CD14-positive monocyte (primary cell): ENCODE measurements around the gene WEE2. TPM values are rescaled to one million over a fixed set of nuclear protein-coding genes. Genes with fewer than 3 reads are reported as not detected.

Source experiments
- DNase-seq, 3 donors: peaks; one replicate each; pipeline ENCODE4 v3.0.0-alpha.2; 2011 to 2022
- H2AFZ ChIP-seq: 2 replicates; pipeline ENCODE4 v1.6.0; 2012; ENCODE audit warnings: mild to moderate bottlenecking, low read depth, low read length, inconsistent platforms; ENCODE audit not compliant: insufficient read depth, poor library complexity, severe bottlenecking
- H3K27ac ChIP-seq, 2 donors: 1 replicate in 1 of 2; 2 replicates in 1 of 2; pipeline ENCODE4 v1.5.1; 2012 to 2013; ENCODE audit warnings: low read length in 2 of 2, control low read depth in 1 of 2, inconsistent platforms in 1 of 2, low read depth in 1 of 2, mild to moderate bottlenecking in 1 of 2
- H3K27me3 ChIP-seq, 2 donors: one replicate each; pipeline versions ENCODE4 v1.6.0 to v1.6.1; 2011 to 2013; ENCODE audit warnings: low read length in 2 of 2; ENCODE audit not compliant: control insufficient read depth in 2 of 2, insufficient read depth in 2 of 2
- H3K36me3 ChIP-seq, 2 donors: replicated peaks in 1 of 2; 1 replicate in 1 of 2; 2 replicates in 1 of 2; pipeline versions ENCODE4 v1.5.1 to v1.6.1; 2012 to 2013; ENCODE audit warnings: low read length in 2 of 2, control low read depth in 1 of 2, inconsistent platforms in 1 of 2, mild to moderate bottlenecking in 1 of 2; ENCODE audit not compliant: insufficient read depth in 2 of 2, control insufficient read depth in 1 of 2
- H3K4me1 ChIP-seq, 2 donors: 1 replicate in 1 of 2; 2 replicates in 1 of 2; pipeline versions ENCODE4 v1.5.1 to v1.6.1; 2012 to 2013; ENCODE audit warnings: low read length in 2 of 2, control low read depth in 1 of 2, inconsistent platforms in 1 of 2, mild to moderate bottlenecking in 1 of 2, moderate library complexity in 1 of 2; ENCODE audit not compliant: insufficient read depth in 2 of 2, control insufficient read depth in 1 of 2
- H3K4me2 ChIP-seq: replicated peaks from 2 replicates; pipeline ENCODE3; 2012; ENCODE audit warnings: low read length, moderate library complexity, mild to moderate bottlenecking; ENCODE audit not compliant: poor library complexity, severe bottlenecking; ENCODE audit errors: extremely low read depth
- H3K4me3 ChIP-seq, 3 experiments: fragments of 200-600 bp in 1 of 3; sonication (generic) in 1 of 3; replicated peaks in 1 of 3; 1 replicate in 2 of 3; 2 replicates in 1 of 3; pipeline ENCODE4 v1.5.1; 2011 to 2013; ENCODE audit warnings: low read length in 3 of 3, mild to moderate bottlenecking in 3 of 3, control low read depth in 2 of 3, low read depth in 2 of 3, inconsistent platforms in 1 of 3, moderate library complexity in 1 of 3
- H3K79me2 ChIP-seq: 2 replicates; pipeline ENCODE4 v1.6.0; 2012; ENCODE audit warnings: mild to moderate bottlenecking, control low read depth, inconsistent platforms, low read length, moderate library complexity; ENCODE audit not compliant: insufficient read depth
- H3K9ac ChIP-seq: 2 replicates; pipeline ENCODE4 v1.6.0; 2017; ENCODE audit warnings: low read length, mild to moderate bottlenecking; ENCODE audit not compliant: insufficient read depth, poor library complexity, severe bottlenecking
- H3K9me3 ChIP-seq, 2 donors: replicated peaks in 1 of 2; 1 replicate in 1 of 2; 2 replicates in 1 of 2; pipeline versions ENCODE4 v1.5.1 to v1.6.1; 2012 to 2013; ENCODE audit warnings: low read length in 2 of 2, control low read depth in 1 of 2; ENCODE audit not compliant: control insufficient read depth in 1 of 2, insufficient read depth in 1 of 2
- H4K20me1 ChIP-seq: 2 replicates; pipeline ENCODE4 v1.6.0; 2012; ENCODE audit warnings: mild to moderate bottlenecking, low read length, control low read depth, moderate library complexity; ENCODE audit not compliant: insufficient read depth
- H3K27ac Mint-ChIP-seq, 7 donors: one replicate each; pipeline ENCODE4 v1.8.0; 2020; ENCODE audit warnings: mild to moderate bottlenecking in 7 of 7, mixed read lengths in 7 of 7, moderate library complexity in 6 of 7, inconsistent platforms in 2 of 7
- H3K27me3 Mint-ChIP-seq, 3 donors: one replicate each; pipeline ENCODE4 v1.8.0; 2021 to 2022; ENCODE audit warnings: low read depth in 3 of 3, mild to moderate bottlenecking in 3 of 3, mixed read lengths in 3 of 3, moderate library complexity in 3 of 3, inconsistent platforms in 1 of 3
- H3K36me3 Mint-ChIP-seq, 2 donors: one replicate each; pipeline ENCODE4 v1.8.0; 2020; ENCODE audit warnings: mixed read lengths in 2 of 2, inconsistent platforms in 1 of 2, mild to moderate bottlenecking in 1 of 2
- H3K4me1 Mint-ChIP-seq: one replicate; pipeline ENCODE4 v1.8.0; 2020; ENCODE audit warnings: mild to moderate bottlenecking, mixed read lengths
- H3K4me3 Mint-ChIP-seq, 2 donors: one replicate each; pipeline ENCODE4 v1.8.0; 2020; ENCODE audit warnings: mild to moderate bottlenecking in 2 of 2, mixed read lengths in 2 of 2, moderate library complexity in 1 of 2
- H3K9me3 Mint-ChIP-seq, 7 donors: one replicate each; pipeline ENCODE4 v1.8.0; 2020 to 2022; ENCODE audit warnings: mixed read lengths in 7 of 7, mild to moderate bottlenecking in 6 of 7, moderate library complexity in 6 of 7, inconsistent platforms in 2 of 7
- WGBS: methylation state at CpG from one replicate; pipeline ENCODE4 v1.1.5; 2013; ENCODE audit warnings: missing lambda C conversion rate; ENCODE audit not compliant: insufficient coverage; 5-methylcytosine and 5-hydroxymethylcytosine counted together
- intact Hi-C, 2 donors: fragments of 100-400 bp; cut with micrococcal nuclease; formaldehyde crosslinking; loops; one replicate each; pipeline versions ENCODE4 v1.15.0 to v1.15.1; 2023
- polyA plus RNA-seq, 3 donors: library from polyadenylated mRNA; depleted of rRNA in 1 of 3; unstranded in 2 of 3; stranded (reverse) in 1 of 3; fragments of 300-500 nt in 2 of 3; fragments of >200 nt in 1 of 3; fragmentation: Illumina TruSeq in 2 of 3; gene quantifications; 1 replicate in 2 of 3; 2 replicates in 1 of 3; pipeline ENCODE4 v1.2.3, GENCODE V29; 2012 to 2021
- TF ChIP-seq, protein P1 (sequence below): fragments of 200-600 bp; IDR thresholded peaks from one replicate; pipeline ENCODE4 v1.8.0; 2022; ENCODE audit warnings: antibody characterized with exemption, mild to moderate bottlenecking

Gene WEE2
- polyA plus RNA-seq, 3 donors: not detected

DNA sequence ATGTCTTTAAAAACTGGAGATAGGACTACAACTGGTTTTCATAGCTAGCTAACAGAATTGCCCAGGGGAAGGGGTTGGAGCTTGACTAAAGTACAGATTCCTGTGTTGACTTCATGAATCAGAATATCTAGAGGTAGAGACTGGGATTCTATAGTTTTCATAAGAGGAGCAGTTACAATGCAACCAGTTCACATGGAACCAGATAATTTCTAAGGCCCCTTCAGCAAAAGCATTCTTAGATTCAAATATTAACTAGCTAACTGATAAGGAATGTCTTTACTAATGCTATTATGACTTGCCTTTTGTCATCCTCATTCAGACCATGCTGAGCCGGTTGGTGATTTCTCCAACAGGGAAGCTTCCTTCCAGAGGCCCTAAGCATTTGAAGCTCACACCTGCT, 5.7 kb downstream of the WEE2 start:
- no peaks in the 10 kb centered on the region for H3K27me3 ChIP-seq
- no peak overlapping the region for H3K4me2 ChIP-seq
- H3K79me2 ChIP-seq: no peaks in the 10 kb centered on the region
- DNase-seq: no peak
- no peaks in the 10 kb centered on the region for H3K4me1 Mint-ChIP-seq
- H3K36me3 ChIP-seq: no peaks in the 10 kb centered on the region
- H3K27ac ChIP-seq: no peak overlapping the region
- H3K4me1 ChIP-seq: no peaks in the 10 kb centered on the region
- no peak overlapping the region for H3K27ac Mint-ChIP-seq
- no peak overlapping the region for H3K9ac ChIP-seq
- TF ChIP-seq, protein P1, sequence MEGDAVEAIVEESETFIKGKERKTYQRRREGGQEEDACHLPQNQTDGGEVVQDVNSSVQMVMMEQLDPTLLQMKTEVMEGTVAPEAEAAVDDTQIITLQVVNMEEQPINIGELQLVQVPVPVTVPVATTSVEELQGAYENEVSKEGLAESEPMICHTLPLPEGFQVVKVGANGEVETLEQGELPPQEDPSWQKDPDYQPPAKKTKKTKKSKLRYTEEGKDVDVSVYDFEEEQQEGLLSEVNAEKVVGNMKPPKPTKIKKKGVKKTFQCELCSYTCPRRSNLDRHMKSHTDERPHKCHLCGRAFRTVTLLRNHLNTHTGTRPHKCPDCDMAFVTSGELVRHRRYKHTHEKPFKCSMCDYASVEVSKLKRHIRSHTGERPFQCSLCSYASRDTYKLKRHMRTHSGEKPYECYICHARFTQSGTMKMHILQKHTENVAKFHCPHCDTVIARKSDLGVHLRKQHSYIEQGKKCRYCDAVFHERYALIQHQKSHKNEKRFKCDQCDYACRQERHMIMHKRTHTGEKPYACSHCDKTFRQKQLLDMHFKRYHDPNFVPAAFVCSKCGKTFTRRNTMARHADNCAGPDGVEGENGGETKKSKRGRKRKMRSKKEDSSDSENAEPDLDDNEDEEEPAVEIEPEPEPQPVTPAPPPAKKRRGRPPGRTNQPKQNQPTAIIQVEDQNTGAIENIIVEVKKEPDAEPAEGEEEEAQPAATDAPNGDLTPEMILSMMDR: no peak
- H2AFZ ChIP-seq: no peak overlapping the region
- H4K20me1 ChIP-seq: no peaks in the 10 kb centered on the region
- no peaks in the 10 kb centered on the region for H3K9me3 Mint-ChIP-seq
- intact Hi-C loops: no loop called here
- H3K4me3 Mint-ChIP-seq: no peak overlapping the region
- 100% methylated on average over 1 of the region's 1 CpG for WGBS
- H3K27me3 Mint-ChIP-seq: peaks cover 0 to 2% (median 1%) of the 10 kb centered on the region in 3 donors
- no peak overlapping the region for H3K4me3 ChIP-seq
- no peaks in the 10 kb centered on the region for H3K36me3 Mint-ChIP-seq
- H3K9me3 ChIP-seq: no peaks in the 10 kb centered on the region

- TF ChIP-seq, protein P1: no peak
- Mint-ChIP-seq H3K9me3 (no peaks in the 10 kb centered on the region), H3K4me1 (no peaks in the 10 kb centered on the region), H3K36me3 (no peaks in the 10 kb centered on the region), H3K27me3 (peaks cover 0 to 2% (median 1%) of the 10 kb centered on the region in 3 donors), H3K27ac (no peak overlapping the region), H3K4me3 (no peak overlapping the region)
- H3K79me2 ChIP-seq: no peaks in the 10 kb centered on the region
- no peak overlapping the region for H2AFZ ChIP-seq
- intact Hi-C loops: no loop called here
- no peak overlapping the region for H3K27ac ChIP-seq
- H3K27me3 ChIP-seq: no peaks in the 10 kb centered on the region
- no peak overlapping the region for H3K9ac ChIP-seq
- H3K4me3 ChIP-seq: no peak overlapping the region
- H4K20me1 ChIP-seq: no peaks in the 10 kb centered on the region
- no peak overlapping the region for H3K4me2 ChIP-seq
- DNase-seq: no peak
- no peaks in the 10 kb centered on the region for H3K4me1 ChIP-seq
- H3K36me3 ChIP-seq: no peaks in the 10 kb centered on the region
- H3K9me3 ChIP-seq: no peaks in the 10 kb centered on the region
- no CpG with 5 or more reads among the region's 2 CpGs for WGBS
These were observed 6.4 kb downstream of the WEE2 start for GRCh38 chr7:141714571-141714970.
